ENCODE data around the gene ARL4C.

DNA sequence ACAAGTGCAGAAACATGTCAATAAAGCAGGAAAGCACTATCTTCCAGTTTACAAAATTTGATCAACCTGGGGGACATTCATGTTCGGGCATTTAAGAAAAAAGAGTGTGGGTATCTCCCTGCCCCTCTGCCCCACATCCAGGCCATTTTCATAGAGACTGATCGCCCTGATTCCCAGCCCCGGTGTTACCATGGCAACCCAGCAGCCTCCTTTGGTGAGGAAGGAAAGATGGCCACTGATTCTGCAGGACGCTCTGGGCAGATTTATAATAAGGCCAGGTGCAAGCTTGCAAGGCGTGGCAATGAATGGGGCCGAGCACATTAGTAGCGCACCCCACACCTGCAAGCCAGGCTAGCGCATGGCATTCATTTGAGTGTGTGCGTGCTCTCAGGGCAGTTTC is 36.7 kb upstream of the ARL4C start:
- TF ChIP-seq, protein P1, sequence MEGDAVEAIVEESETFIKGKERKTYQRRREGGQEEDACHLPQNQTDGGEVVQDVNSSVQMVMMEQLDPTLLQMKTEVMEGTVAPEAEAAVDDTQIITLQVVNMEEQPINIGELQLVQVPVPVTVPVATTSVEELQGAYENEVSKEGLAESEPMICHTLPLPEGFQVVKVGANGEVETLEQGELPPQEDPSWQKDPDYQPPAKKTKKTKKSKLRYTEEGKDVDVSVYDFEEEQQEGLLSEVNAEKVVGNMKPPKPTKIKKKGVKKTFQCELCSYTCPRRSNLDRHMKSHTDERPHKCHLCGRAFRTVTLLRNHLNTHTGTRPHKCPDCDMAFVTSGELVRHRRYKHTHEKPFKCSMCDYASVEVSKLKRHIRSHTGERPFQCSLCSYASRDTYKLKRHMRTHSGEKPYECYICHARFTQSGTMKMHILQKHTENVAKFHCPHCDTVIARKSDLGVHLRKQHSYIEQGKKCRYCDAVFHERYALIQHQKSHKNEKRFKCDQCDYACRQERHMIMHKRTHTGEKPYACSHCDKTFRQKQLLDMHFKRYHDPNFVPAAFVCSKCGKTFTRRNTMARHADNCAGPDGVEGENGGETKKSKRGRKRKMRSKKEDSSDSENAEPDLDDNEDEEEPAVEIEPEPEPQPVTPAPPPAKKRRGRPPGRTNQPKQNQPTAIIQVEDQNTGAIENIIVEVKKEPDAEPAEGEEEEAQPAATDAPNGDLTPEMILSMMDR (IDR thresholded peaks at IDR 0.05): no peak
- TF ChIP-seq POLR2A (IDR thresholded peaks at IDR 0.05): no peak
